Activated CD4-positive, alpha-beta T cell treated with anti-CD3 and anti-CD28 coated beads, Interleukin-2, Interleukin-6, amounts not matched to agents 100 ng/mL and 50 ng/mL, durations not matched to agents 16 hours and 8 hours (primary cell): ENCODE data around the gene ADCY2.

Experiments
- DNase-seq: peaks from one replicate; pipeline ENCODE4 v3.0.0-alpha.2; 2020

The ADCY2 gene

DNA sequence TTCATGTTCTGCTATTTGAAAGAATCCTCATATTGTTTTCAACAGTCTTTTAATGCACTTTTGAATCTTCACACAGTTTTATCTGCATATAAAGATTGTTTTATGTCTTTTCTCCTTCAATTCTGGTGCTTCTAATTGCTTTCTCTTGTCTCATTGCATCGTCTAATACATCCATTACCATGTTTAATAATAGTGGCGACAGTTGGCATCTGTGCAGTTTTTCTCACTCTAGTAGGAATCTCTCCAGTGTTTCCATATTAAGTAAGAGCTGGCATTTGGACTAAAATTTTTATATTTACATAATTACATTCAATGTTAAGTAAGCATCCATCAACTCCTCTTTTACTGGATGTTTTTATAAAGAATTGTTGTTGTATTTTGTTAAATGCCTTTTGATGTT lies 49.9 kb downstream of the ADCY2 start:
- DNase-seq: no peak

- no peak for DNase-seq
These were observed 51.0 kb downstream of the ADCY2 start for GRCh38 chr5:7446913-7447312.

DNA sequence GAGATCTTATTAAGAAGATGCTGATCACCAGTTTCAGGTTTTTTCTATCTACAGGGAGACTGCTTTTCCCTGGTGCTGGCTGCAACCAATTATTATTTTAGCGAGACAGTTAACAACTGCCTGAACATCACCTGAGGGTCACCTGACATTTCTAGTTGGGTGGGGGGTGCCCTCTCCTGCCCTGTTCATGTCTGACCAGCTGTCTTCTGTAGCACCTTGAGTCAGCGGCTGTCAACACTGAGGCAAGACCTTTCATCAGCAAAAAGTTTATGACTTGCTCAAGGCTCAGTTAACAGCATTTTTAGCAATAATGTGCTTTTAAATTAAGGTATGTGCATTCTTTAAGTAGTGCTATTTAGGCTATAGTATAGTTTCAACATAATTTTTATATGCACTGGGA lies 58.0 kb downstream of the ADCY2 start:
- DNase-seq: no peak

DNA sequence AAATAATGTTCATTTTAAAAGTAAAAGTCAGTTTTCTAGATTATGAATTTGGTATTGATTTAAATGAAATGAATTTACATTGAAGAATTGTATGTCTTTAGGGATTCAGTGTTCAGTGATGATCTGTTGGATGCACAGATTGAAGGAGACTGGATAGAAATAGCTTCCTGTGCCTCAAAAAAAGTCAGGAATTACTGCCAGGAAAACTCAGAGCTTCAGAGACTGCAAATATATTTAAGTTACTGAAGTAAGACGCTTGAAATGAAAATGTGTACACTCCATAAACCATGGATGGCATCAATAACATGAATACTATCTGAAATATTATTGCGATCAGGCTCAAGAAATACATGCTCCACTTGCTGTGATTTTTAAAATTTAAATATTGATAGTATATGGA lies 60.3 kb downstream of the ADCY2 start:
- DNase-seq: no peak

- DNase-seq: no peak
These were observed 65.4 kb downstream of the ADCY2 start for GRCh38 chr5:7461371-7461770.

DNA sequence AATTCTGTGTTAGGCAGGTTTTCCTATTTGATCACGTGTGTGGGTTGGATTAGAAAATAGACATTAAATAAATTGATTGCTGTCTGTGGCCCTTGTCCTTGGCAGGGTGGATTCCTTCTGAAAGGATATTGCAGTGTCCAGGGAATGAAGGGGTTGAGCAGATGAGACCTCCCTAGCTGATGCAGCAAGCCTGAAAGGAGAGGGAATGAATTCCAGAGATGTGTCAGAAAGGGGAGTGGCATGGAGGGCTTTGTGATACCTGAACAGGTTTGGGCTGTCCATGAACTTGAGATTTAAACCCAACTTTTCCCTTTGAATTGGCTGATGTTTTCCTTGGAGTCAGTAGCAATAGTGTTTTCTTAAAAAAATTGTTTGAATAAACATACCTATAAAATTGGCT lies 66.8 kb downstream of the ADCY2 start:
- no peak for DNase-seq

DNA sequence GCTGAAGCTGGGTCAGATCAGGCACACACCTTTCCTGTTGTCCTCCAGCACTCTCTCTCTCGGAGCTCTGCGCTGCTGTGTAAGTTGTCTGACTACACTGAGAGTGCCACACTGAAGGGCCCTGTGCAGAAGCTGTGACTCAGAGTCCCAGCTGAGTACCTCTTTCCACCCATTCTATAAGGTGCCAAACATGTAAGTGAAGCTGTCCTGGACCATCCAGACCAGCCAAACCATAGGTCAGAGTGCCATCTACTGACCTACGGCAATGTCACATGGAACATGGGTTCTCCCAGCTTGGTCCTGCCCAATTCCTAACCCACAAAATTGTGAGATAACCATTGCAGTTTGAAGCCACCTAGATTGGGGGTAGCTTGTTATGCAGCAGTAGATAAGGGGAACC lies 68.2 kb downstream of the ADCY2 start:
- DNase-seq: no peak

- DNase-seq: no peak
These were observed 71.2 kb downstream of the ADCY2 start for GRCh38 chr5:7467179-7467578.

DNA sequence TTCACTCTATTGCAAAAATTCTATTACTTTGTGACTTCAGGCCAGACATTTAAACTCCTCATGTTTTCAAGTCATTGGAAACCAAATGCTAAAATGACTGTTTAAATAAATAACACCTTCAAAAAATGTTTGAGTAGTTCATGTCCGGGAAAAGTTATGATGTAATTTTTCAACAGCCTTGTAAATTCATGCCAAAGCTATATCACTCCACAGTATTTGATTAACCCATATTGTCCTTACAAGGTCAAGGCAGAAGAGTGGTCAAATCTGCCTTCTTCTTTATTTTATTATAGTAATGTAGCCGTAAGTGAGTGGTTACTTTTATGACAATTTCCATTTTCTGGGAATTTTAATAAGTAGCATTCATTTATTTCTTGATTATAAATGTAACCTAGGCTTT lies 72.8 kb downstream of the ADCY2 start:
- no peak for DNase-seq

DNA sequence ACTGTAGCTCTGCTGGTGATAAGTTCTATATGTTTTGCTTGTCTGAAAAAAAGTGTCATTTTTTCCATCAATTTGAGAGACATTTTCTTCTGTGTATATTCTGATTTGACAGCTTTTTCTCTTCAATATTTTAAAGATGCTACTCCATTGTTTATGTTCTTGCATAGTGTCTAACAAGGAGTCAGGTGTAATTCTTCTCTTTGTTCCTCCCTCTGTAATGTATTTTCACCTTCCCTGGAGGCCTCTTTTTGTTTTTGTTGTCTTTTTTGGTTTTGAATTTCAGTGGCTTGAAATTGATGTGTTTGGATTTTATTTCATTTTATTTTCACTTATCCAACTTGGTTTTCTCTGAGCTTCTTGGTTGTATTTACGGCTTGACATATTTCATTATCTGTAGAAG lies 75.8 kb downstream of the ADCY2 start:
- no peak for DNase-seq

DNA sequence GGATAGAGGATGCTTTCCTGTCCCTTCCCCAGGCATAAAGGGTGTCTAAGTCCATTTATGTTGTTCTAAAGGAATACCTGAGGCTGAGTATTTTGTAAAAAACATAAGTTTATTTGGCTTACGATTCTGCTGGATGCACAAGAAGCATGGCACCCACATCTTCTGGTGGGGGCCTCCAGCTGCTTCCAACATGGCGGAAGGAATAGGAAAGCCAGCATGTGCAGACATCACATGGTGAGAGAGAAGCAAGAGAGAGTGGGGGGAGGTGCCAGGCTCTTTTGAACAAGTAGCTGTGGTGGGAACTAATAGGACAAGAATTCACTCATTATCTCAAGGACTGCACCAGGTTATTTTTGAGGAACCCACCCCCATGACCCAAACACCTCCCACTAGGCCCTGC lies 77.2 kb downstream of the ADCY2 start:
- no peak for DNase-seq

DNA sequence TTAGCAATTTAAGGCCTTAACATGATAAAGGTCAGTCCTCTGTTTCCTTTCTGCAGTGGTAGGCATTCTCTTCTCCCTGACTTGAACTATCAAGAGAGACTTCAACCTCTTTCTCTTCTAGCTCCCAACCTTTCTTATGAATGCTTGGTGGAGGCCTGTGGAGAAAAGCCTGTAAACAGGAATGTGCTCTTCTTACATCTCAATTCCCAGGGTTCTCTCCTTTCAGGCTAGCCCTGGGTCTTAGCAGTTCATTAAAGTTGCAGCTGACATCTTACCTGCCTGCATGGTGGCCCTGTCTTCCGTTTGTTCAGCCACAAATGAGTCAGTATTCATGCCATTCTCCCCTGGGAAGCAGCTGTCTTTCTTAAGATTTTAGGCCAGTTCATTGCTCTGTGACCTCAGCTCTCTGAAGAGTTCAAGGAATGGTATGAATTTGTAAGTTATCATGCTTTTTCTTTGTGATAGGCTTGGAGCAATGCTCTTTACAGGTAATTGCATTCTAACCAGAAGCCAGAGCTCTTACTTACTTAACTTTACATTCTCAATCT lies 77.8 kb downstream of the ADCY2 start:
- DNase-seq: no peak

- DNase-seq: no peak
These were observed 79.0 kb downstream of the ADCY2 start for GRCh38 chr5:7474821-7475403.

DNA sequence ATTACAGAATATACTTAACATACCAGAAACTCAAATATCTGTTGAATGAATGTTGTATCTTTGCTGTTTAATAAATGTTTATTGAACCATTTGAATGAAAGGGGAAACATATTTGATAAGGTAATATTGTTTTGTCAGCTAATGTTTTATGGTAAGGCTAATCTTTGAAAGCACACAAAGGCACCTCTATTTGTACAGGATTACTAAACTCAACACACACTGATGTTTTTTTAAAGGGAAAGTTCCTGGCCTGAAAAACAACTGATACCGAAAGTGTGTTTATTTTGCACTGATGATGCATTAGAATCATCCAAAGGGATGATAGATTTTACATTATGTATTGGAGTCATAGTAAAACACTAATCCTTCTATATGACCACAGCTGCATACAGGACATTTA lies 82.5 kb downstream of the ADCY2 start:
- no peak for DNase-seq

DNA sequence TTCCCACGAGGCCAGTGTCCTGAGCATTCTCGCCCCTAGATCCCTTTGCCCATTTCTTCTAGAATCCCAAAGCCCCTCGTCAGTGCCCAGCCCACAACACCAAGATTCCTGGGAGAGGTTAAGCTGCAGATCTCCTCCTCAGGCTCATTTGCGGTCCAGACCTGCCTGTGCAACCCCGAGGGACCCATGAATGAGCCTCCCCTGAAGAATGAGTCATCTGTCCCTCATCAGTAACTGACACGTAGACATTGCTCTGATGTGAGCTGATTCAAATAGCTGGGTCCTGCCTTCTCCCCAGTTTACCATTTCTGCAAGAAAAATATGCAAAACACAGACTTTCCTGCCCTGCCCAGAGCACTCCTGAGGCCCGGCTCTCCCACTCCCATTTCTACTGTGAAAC lies 92.8 kb downstream of the ADCY2 start:
- DNase-seq: no peak

- no peak for DNase-seq
These were observed 96.4 kb downstream of the ADCY2 start for GRCh38 chr5:7492371-7492770.

- DNase-seq: no peak
These were observed 97.1 kb downstream of the ADCY2 start for GRCh38 chr5:7493081-7493480.

DNA sequence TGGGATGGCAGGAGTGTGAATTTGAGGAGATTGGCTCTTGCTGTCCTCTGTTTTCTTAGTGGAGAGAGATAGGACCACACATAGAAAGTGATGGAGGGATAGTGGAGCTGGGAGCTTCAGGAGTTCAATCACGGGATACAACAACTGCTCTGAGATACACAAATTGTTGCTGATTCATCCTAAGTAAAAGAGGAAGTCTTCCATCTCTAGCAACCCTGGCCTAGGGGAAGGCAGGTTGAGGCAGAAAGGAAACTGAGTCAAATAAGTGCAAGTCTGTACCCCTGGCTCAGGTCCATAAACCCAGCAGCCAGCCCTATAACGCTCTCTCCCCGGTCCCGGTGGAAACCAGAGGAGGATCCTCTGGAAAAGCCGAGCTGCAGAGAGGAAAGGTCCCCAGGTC lies 97.7 kb downstream of the ADCY2 start:
- no peak for DNase-seq

DNA sequence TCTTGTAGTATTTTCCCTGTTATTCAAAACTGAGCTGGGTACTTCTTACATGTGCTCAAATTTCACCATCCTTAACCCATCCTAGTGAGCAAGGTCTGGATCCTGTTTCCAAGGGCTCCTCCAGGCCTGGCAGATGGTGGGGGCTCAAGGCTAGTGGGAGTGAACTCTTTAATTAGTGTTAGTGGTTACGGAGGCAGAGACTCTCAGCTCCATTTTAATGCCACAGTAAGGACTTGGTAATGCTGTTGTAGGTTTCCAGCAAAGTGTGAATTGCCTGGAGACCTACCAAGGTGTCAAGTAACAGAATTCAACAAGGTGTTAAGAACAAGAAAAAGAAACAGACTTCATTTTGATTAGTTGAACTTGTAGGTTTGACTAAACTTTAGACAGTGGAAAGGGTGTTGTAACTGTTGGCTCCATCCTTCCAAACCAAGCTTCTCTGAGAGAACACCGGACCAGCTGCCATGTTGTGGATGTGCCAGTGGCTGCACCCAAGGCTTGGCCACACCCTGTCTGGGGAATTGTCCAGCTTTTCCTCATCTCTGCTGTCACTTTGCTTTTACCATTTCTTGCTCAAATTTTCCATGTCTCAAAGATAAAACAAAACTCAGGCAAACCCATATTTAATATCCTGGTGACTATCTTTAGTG lies 98.7 kb downstream of the ADCY2 start:
- no peak for DNase-seq

DNA sequence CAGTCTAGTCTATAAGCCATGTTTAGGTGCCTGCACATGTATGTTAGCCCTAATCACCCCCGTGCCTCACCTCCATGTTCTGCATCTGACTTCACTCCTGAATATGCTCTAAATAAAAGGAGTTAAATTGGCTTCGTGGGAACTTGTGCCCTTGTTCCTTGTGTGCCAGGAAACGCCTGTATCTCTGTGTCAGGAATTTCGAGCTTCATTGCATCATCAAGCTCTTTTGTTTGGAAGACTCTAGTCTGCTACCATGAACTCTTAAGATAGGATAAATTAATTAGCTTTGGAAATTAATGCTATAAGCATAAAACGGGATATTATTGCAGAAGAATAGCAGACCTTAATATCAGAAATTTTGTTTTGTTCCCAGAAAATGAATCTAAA lies 99.2 kb downstream of the ADCY2 start:
- no peak for DNase-seq

DNA sequence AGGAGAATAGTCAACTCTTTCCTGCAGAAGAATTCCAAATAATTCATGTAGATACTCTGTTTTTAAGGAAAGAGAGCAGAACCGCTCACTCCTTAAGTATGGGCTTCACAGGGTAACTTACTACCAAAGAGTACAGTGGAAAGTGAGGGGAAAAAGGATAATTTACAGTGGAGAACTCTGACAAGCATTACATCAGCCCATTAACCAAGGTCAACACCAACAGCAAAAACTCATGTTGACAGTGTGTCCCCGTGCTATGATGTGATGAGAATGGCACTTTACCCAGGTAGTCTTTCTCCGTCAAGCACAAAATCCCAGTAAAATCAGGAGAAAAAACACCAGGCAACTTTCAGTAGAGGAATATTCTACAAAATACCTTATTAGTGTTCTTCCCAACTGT lies 104.3 kb downstream of the ADCY2 start:
- no peak for DNase-seq

- DNase-seq: no peak
These were observed 105.1 kb downstream of the ADCY2 start for GRCh38 chr5:7501061-7501460.

GRCh38 chr5:7503564-7503963 lies 107.6 kb downstream of the ADCY2 start:
- no peak for DNase-seq

DNA sequence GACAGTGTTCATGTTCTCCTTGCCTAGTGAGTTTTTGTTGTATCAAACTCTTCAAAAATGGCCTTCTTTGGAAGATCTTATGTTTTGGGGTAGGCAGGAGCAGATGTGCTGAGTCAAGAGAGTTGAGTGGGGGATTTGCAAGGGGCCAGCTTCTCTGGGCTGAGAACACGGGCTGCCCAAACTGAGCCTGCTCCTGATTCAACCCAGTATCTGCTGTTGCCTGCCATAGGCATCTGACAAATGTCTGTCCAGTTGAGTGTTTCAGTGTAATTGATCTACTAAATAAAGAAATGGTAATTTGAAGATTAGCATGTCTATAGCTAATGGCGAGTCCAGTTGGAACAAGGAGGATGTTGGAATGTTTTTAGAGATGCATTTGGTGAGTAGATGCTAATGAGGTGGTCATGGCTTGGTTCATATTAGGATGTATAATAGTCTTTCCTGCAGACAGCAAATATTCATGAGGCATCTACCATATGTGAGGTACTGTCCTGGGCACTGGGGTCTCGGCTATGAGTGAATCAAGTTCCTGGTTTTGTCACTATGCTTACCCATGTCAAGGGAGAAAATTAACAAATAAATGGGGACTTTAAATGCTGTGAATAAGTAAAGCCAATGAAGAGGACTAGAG lies 119.5 kb downstream of the ADCY2 start:
- no peak for DNase-seq

GRCh38 chr5:7516253-7516652 lies 120.3 kb downstream of the ADCY2 start:
- DNase-seq: no peak
